Gastrocnemius medialis (tissue), 4 donors: ENCODE data around the gene PHC2.

Source experiments
- POLR2A ChIP-seq, 2 donors: fragments of 450-650 bp; IDR thresholded peaks; one replicate each; pipeline ENCODE4 v1.6.1; 2017; ENCODE audit warnings: antibody characterized with exemption in 2 of 2, mild to moderate bottlenecking in 2 of 2, moderate library complexity in 2 of 2
- TF ChIP-seq, protein P1 (sequence below), 5 experiments: fragments of 450-650 bp in 3 of 5; fragments of 200-600 bp in 2 of 5; sonication (generic) in 2 of 5; IDR thresholded peaks in 4 of 5; conservative IDR thresholded peaks in 1 of 5; 1 replicate in 4 of 5; 2 replicates in 1 of 5; pipeline ENCODE4 v1.5.1; 2016 to 2019; ENCODE audit warnings: antibody characterized with exemption in 5 of 5, mild to moderate bottlenecking in 3 of 5, moderate library complexity in 3 of 5

DNA sequence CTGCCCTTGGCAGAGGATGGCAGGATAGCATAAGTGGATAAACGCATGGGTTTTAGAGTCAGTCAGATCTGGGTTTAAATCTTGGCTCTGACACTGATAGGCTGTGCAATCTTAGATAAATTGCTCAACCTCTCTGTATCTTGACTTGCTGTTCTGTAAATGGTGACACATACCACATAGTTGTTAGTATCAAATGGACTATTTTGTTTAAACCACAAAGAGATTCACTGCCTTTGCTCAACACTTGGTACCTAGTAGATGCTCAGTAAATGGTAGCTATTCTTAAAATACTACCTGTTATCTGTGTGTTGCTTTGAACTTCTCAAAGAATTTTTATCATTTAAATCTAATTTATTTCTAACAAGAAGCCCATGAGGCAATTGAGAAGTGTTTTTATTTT is 70.5 kb downstream of the PHC2 start:
- TF ChIP-seq, protein P1, sequence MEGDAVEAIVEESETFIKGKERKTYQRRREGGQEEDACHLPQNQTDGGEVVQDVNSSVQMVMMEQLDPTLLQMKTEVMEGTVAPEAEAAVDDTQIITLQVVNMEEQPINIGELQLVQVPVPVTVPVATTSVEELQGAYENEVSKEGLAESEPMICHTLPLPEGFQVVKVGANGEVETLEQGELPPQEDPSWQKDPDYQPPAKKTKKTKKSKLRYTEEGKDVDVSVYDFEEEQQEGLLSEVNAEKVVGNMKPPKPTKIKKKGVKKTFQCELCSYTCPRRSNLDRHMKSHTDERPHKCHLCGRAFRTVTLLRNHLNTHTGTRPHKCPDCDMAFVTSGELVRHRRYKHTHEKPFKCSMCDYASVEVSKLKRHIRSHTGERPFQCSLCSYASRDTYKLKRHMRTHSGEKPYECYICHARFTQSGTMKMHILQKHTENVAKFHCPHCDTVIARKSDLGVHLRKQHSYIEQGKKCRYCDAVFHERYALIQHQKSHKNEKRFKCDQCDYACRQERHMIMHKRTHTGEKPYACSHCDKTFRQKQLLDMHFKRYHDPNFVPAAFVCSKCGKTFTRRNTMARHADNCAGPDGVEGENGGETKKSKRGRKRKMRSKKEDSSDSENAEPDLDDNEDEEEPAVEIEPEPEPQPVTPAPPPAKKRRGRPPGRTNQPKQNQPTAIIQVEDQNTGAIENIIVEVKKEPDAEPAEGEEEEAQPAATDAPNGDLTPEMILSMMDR (IDR thresholded peaks at IDR 0.05 in 4 of 5, conservative IDR thresholded peaks at IDR 0.05 in 1 of 5): no peak
- no peak for TF ChIP-seq POLR2A (IDR thresholded peaks at IDR 0.05)
